Measurements from ENCODE around the gene NINJ1. TPM values are rescaled to one million over a fixed set of nuclear protein-coding genes. Genes with fewer than 3 reads are reported as not detected.
"Not testable (repeated sequence)": the region's sequence is repeated elsewhere in the genome, so short reads cannot be mapped to it uniquely, and the experiment has no call there.

NINJ1 gene
- total RNA-seq, 2 donors from 2014 or later: 81.0 to 84.8 TPM

- DNase-seq (ENCODE audit: low spot score in 2 of 2) (peak in 1 of 2 donors; percentile 44), ATAC-seq (no peak)
- Mint-ChIP-seq H3K36me3 (no peaks in the 10 kb centered on the region), H3K27ac (peak overlapping the region; percentile 55 to 77), H3K9me3 (no peaks in the 10 kb centered on the region)
Measured at GRCh38 chr9:93117924-93118862, 15.9 kb downstream of the NINJ1 start.

- H3K9me3 Mint-ChIP-seq; DNase-seq (ENCODE audit: low spot score in 2 of 2); ATAC-seq; H3K36me3 Mint-ChIP-seq: not testable (repeated sequence)
- H3K27ac Mint-ChIP-seq: peak overlapping the region; percentile 55 to 77
Measured at GRCh38 chr9:93117521-93117920, 16.5 kb downstream of the NINJ1 start.

GRCh38 chr9:93116072-93116961 lies 17.7 kb downstream of the NINJ1 start:
- DNase-seq (ENCODE audit: low spot score in 2 of 2) (peak in 1 of 2 donors; percentile 53), ATAC-seq (no peak)
- Mint-ChIP-seq H3K9me3 (no peaks in the 10 kb centered on the region), H3K27ac (no peak overlapping the region), H3K36me3 (no peaks in the 10 kb centered on the region)

- ATAC-seq (no peak), DNase-seq (ENCODE audit: low spot score in 2 of 2) (no peak)
- H3K27ac Mint-ChIP-seq: peak overlapping the region in 1 of 2 donors; percentile 70
- no peaks in the 10 kb centered on the region for H3K9me3 Mint-ChIP-seq
- peaks cover 4 to 7% of the 10 kb centered on the region in 2 donors for H3K36me3 Mint-ChIP-seq
Measured at GRCh38 chr9:93115486-93116071, 18.5 kb downstream of the NINJ1 start.

- Mint-ChIP-seq H3K36me3 (peaks cover 4 to 9% of the 10 kb centered on the region in 2 donors), H3K9me3 (no peaks in the 10 kb centered on the region), H3K27ac (peak overlapping the region; percentile 70 to 92)
- DNase-seq (ENCODE audit: low spot score in 2 of 2) (no peak), ATAC-seq (no peak)
Measured at GRCh38 chr9:93114984-93115335, 19.1 kb downstream of the NINJ1 start.

- no peak for ATAC-seq
- no peaks in the 10 kb centered on the region for H3K9me3 Mint-ChIP-seq
- DNase-seq (ENCODE audit: low spot score in 2 of 2): peak in 1 of 2 donors; percentile 55
- peaks cover 5 to 11% of the 10 kb centered on the region in 2 donors for H3K36me3 Mint-ChIP-seq
- peak overlapping the region; percentile 70 to 92 for H3K27ac Mint-ChIP-seq
Measured at GRCh38 chr9:93114169-93114983, 19.7 kb downstream of the NINJ1 start.

- Mint-ChIP-seq H3K9me3 (no peaks in the 10 kb centered on the region), H3K27ac (peak overlapping the region in 1 of 2 donors; percentile 70), H3K36me3 (peaks cover 11 to 17% of the 10 kb centered on the region in 2 donors)
- peak in 1 of 2 donors; percentile 51 for DNase-seq (ENCODE audit: low spot score in 2 of 2)
- no peak for ATAC-seq
Measured at GRCh38 chr9:93112864-93113389, 21.1 kb downstream of the NINJ1 start.

GRCh38 chr9:93112116-93112863 lies 21.8 kb downstream of the NINJ1 start:
- no peaks in the 10 kb centered on the region for H3K9me3 Mint-ChIP-seq
- H3K27ac Mint-ChIP-seq: peak overlapping the region in 1 of 2 donors; percentile 70
- ATAC-seq: no peak
- H3K36me3 Mint-ChIP-seq: peaks cover 11 to 17% of the 10 kb centered on the region in 2 donors
- peak in 1 of 2 donors; percentile 54 for DNase-seq (ENCODE audit: low spot score in 2 of 2)

- Mint-ChIP-seq H3K36me3 (peaks cover 11 to 17% of the 10 kb centered on the region in 2 donors), H3K9me3 (no peaks in the 10 kb centered on the region), H3K27ac (no peak overlapping the region)
- DNase-seq (ENCODE audit: low spot score in 2 of 2): peak in 1 of 2 donors; percentile 56
- ATAC-seq: peak in 1 of 2 donors; percentile 32
Measured at GRCh38 chr9:93111371-93112115, 22.5 kb downstream of the NINJ1 start.

GRCh38 chr9:93111001-93111370 lies 23.1 kb downstream of the NINJ1 start:
- ATAC-seq: no peak
- peaks cover 11 to 21% of the 10 kb centered on the region in 2 donors for H3K36me3 Mint-ChIP-seq
- H3K27ac Mint-ChIP-seq: peak overlapping the region in 1 of 2 donors; percentile 36

GRCh38 chr9:93110311-93110855 lies 23.7 kb downstream of the NINJ1 start:
- DNase-seq (ENCODE audit: low spot score in 2 of 2) (peak in 1 of 2 donors; percentile 52), ATAC-seq (no peak)
- Mint-ChIP-seq H3K27ac (no peak overlapping the region), H3K36me3 (peaks cover 11 to 27% of the 10 kb centered on the region in 2 donors), H3K9me3 (peaks cover 0 to 6% of the 10 kb centered on the region in 2 donors)

More at GRCh38 chr9:93111001-93111370, 23.1 kb downstream of the NINJ1 start:
- peaks cover 0 to under 1% of the 10 kb centered on the region in 2 donors for H3K9me3 Mint-ChIP-seq
- DNase-seq (ENCODE audit: low spot score in 2 of 2): peak in 1 of 2 donors; percentile 50

GRCh38 chr9:93108291-93109041 lies 25.6 kb downstream of the NINJ1 start:
- Mint-ChIP-seq H3K27ac (peak overlapping the region; percentile 63 to 87), H3K9me3 (peaks cover 2 to 14% of the 10 kb centered on the region in 2 donors), H3K36me3 (peaks cover 25 to 44% of the 10 kb centered on the region in 2 donors)
- peak; percentile 54 to 55 for DNase-seq (ENCODE audit: low spot score in 2 of 2)
- peak; percentile 75 to 93 for ATAC-seq

- ATAC-seq: peak in 1 of 2 donors; percentile 43
- peak in 1 of 2 donors; percentile 52 for DNase-seq (ENCODE audit: low spot score in 2 of 2)
- Mint-ChIP-seq H3K36me3 (peaks cover 27 to 51% of the 10 kb centered on the region in 2 donors), H3K9me3 (peaks cover 4 to 15% of the 10 kb centered on the region in 2 donors), H3K27ac (peak overlapping the region; percentile 58 to 87)
Measured at GRCh38 chr9:93107825-93108161, 26.3 kb downstream of the NINJ1 start.

All from activated naive CD4-positive, alpha-beta T cell treated with anti-CD3 and anti-CD28 coated beads, Interleukin-2, amount 50 U/mL, for 72 hours (primary cell).